KMS-11 (cell line): ENCODE data around the gene FCER1A.

ENCODE experiments used
- H2AFZ ChIP-seq: fragments of 200-600 bp; sonication (generic); 2 replicates; pipeline ENCODE4 v1.6.1; 2016; ENCODE audit warnings: antibody characterized with exemption, mixed run types, low read depth
- H3K27ac ChIP-seq: fragments of 200-600 bp; sonication (generic); 2 replicates; pipeline ENCODE4 v1.6.1; 2016; ENCODE audit warnings: mild to moderate bottlenecking, mixed run types
- H3K27me3 ChIP-seq: fragments of 200-600 bp; sonication (generic); 2 replicates; pipeline ENCODE4 v1.6.1; 2017; ENCODE audit warnings: mild to moderate bottlenecking, low read depth, mixed run types, moderate library complexity; ENCODE audit not compliant: insufficient read depth
- H3K36me3 ChIP-seq: fragments of 200-600 bp; sonication (generic); 2 replicates; pipeline ENCODE4 v1.6.1; 2017; ENCODE audit warnings: mild to moderate bottlenecking, mixed run types; ENCODE audit not compliant: insufficient read depth
- H3K4me1 ChIP-seq: fragments of 200-600 bp; sonication (generic); 2 replicates; pipeline ENCODE4 v1.6.1; 2016; ENCODE audit warnings: mild to moderate bottlenecking, low read depth, mixed run types; ENCODE audit not compliant: poor library complexity, severe bottlenecking
- H3K4me2 ChIP-seq: fragments of 200-600 bp; sonication (generic); 2 replicates; pipeline ENCODE4 v1.7.0; 2016; ENCODE audit warnings: mild to moderate bottlenecking, mixed run types
- H3K4me3 ChIP-seq: fragments of 200-600 bp; sonication (generic); IDR thresholded peaks from 2 replicates; pipeline ENCODE4 v1.6.1; 2017; ENCODE audit warnings: low read depth, low read length, mixed read lengths; ENCODE audit not compliant: insufficient read depth
- H3K79me2 ChIP-seq: fragments of 200-600 bp; sonication (generic); 2 replicates; pipeline ENCODE4 v1.6.1; 2016; ENCODE audit warnings: low read depth, mixed run types; ENCODE audit not compliant: insufficient read depth
- H3K9ac ChIP-seq: fragments of 200-600 bp; sonication (generic); 2 replicates; pipeline ENCODE4 v1.6.1; 2016; ENCODE audit warnings: mild to moderate bottlenecking, mixed run types
- H4K20me1 ChIP-seq: fragments of 200-600 bp; sonication (generic); 2 replicates; pipeline ENCODE4 v1.6.1; 2016; ENCODE audit warnings: mild to moderate bottlenecking, mixed run types; ENCODE audit not compliant: insufficient read depth
- CTCF ChIP-seq: fragments of 200-600 bp; sonication (generic); conservative IDR thresholded peaks from 2 replicates; pipeline ENCODE4 v1.6.1; 2017; ENCODE audit warnings: low read depth, mild to moderate bottlenecking, antibody characterized with exemption, low read length, moderate library complexity, mixed read lengths

FCER1A gene

GRCh38 chr1:159334797-159335196, 32.7 kb downstream of the FCER1A start:
- H3K36me3 ChIP-seq = no peaks in the 10 kb centered on the region
- H3K4me2 ChIP-seq = no peak overlapping the region
- no peaks in the 10 kb centered on the region for H3K27me3 ChIP-seq
- H3K4me3 ChIP-seq = no peak overlapping the region
- H3K79me2 ChIP-seq = no peaks in the 10 kb centered on the region
- H4K20me1 ChIP-seq = no peaks in the 10 kb centered on the region
- no peak overlapping the region for H3K9ac ChIP-seq
- TF ChIP-seq CTCF = no peak
- no peak overlapping the region for H2AFZ ChIP-seq
- no peak overlapping the region for H3K27ac ChIP-seq
- no peaks in the 10 kb centered on the region for H3K4me1 ChIP-seq

DNA sequence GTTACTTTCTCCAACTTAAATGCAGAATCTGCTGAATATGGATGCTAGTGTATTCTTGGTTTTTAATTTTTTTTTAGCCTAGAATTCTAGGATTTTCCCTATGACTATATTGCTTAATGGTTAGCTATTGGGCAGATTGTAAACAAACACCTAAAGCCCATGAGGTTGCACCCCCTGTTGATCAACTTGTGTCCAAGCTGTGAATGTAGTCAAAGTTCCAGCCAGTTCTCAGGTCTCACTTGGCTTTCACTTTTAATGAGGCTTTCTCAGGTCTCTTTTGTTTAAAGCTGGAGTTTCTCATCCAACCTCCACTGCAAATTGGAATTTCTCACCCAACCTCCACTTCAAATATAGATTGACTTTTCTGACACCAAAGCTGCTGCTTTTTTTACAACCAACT, 35.9 kb downstream of the FCER1A start:
- Histone ChIP-seq H2AFZ (no peak overlapping the region), H3K4me1 (no peaks in the 10 kb centered on the region), H3K4me2 (no peak overlapping the region), H3K27me3 (no peaks in the 10 kb centered on the region), H3K27ac (no peak overlapping the region), H4K20me1 (no peaks in the 10 kb centered on the region), H3K9ac (no peak overlapping the region), H3K4me3 (no peak overlapping the region), H3K79me2 (no peaks in the 10 kb centered on the region), H3K36me3 (no peaks in the 10 kb centered on the region)
- no peak for TF ChIP-seq CTCF

DNA sequence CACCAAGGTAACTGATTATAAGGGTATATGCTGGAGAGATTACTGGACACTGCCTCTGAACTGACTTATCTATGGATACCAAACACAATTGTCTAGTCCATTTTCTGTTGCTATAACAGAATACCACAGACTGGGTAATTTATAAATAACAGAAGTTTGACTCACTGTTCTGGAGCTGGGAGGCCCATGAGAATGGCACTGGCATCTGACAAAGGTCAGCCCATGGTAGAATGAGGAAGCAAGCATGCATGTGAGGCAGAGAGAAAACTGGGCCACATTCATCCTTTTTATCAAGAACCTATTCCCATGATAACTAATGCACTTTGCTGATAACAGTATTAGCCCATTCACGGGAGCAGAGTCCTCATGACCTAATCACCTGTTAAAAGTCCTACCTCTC, 37.4 kb downstream of the FCER1A start:
- no peak overlapping the region for H3K9ac ChIP-seq
- H3K4me1 ChIP-seq = no peaks in the 10 kb centered on the region
- no peak overlapping the region for H2AFZ ChIP-seq
- H3K36me3 ChIP-seq = no peaks in the 10 kb centered on the region
- no peaks in the 10 kb centered on the region for H3K27me3 ChIP-seq
- H3K79me2 ChIP-seq = no peaks in the 10 kb centered on the region
- no peak overlapping the region for H3K4me3 ChIP-seq
- TF ChIP-seq CTCF = no peak
- H3K4me2 ChIP-seq = no peak overlapping the region
- H3K27ac ChIP-seq = no peak overlapping the region
- no peaks in the 10 kb centered on the region for H4K20me1 ChIP-seq

DNA sequence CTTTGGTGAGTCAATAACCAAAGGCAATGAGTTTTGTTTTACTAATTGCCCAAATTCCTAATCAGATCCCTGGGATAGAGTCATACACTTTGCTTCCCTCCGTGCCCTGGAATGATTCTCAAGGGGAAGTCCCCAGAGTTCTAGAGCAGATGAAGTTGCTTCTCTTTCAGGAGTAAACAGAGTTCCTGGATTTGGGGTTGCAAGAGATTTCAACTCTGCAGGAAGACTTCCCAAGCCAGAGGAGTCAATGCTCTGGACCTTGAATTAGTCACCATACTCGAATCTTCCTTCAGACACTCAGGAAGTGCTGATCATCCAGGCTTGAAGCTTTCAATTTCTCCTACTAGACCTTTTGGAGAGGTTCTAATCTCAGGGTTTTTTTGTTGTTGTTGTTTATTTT, 39.6 kb downstream of the FCER1A start:
- H3K4me3 ChIP-seq = no peak overlapping the region
- no peak overlapping the region for H3K9ac ChIP-seq
- H3K27ac ChIP-seq = no peak overlapping the region
- H4K20me1 ChIP-seq = no peaks in the 10 kb centered on the region
- H3K4me2 ChIP-seq = no peak overlapping the region
- TF ChIP-seq CTCF = no peak
- no peaks in the 10 kb centered on the region for H3K4me1 ChIP-seq
- H3K36me3 ChIP-seq = no peaks in the 10 kb centered on the region; the same call in 1 of the 2 replicates
- no peaks in the 10 kb centered on the region for H3K79me2 ChIP-seq
- H3K27me3 ChIP-seq = no peaks in the 10 kb centered on the region
- no peak overlapping the region for H2AFZ ChIP-seq
